HG03039 (cell line): ENCODE results near the gene AFDN.

ENCODE experiments used
- ATAC-seq: cut with Tn5 transposase; IDR thresholded peaks from one replicate; pipeline ENCODE4 v1.9.1; 2021; ENCODE audit warnings: mild to moderate bottlenecking, moderate library complexity; ENCODE audit not compliant: unreplicated experiment

AFDN gene

DNA sequence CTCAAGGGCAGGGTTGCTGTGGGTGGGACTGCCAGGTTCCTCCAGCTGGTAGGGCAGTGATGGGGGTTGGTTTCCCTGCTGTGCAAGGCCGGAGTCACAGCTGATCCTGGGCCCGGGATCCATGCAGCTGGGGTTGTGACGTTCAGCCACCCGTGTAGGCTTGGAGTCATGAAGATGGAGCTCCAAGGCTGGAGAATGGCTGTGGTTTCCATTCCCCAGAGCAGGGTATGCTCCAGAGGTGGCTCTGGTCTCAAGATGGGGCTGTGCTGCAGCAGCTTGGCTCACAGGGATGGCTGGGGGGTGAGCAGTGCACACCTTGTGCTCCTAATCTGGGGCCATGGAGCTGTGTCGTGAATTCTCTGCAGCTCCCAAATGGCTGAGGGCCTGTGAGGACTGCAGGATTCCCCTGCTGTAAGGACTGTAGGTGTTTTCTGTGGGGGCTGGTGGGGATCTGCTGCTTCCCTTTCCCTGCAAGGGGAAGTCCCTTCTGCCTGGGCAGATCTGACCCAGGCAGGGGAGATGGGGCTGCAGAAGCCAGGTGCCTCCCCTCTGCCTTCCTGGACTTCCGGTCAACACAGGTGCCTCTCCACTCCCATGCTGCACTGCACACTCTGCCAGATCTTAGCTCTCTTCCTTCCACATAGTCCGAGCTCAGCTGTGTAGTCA, 186.7 kb downstream of the AFDN start:
- no peak for ATAC-seq

DNA sequence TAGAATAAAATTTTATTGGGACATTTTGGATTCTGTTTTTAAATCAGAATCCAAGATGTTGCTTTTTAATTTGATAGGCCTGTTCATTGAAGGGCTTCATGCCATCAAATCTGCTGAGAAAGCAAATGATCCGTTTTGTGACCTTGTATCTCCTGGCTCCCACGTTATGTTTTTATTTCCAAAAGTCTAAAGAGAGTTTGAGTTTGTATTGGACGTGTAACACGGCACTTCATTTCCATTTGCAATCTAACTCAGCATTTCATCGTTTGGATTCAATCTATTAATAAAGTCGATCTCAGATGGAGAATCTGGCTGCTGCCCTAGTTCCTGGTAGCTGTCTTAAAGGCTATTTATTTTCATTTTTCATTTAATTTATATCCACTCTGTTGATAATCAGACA, 187.7 kb downstream of the AFDN start:
- no peak for ATAC-seq

DNA sequence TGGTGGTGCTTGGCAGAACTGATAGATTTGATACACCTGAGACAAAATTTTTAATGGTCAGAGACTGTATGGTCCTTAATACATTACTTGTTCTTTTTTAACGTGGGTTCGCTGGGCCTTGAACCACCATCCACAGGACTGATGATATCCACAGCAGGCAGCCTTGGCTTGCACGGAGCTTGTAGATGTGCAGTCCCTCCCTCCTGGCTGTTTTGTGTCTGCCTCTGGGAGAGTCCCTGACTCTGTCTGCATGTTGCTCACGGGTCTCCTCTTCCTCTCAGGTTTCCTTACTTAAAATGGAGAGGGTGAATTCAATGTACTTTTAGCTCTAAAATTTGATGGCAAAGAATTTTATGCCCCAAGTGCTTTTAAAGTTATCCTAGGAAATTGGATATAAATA, 188.3 kb downstream of the AFDN start:
- ATAC-seq = no peak

DNA sequence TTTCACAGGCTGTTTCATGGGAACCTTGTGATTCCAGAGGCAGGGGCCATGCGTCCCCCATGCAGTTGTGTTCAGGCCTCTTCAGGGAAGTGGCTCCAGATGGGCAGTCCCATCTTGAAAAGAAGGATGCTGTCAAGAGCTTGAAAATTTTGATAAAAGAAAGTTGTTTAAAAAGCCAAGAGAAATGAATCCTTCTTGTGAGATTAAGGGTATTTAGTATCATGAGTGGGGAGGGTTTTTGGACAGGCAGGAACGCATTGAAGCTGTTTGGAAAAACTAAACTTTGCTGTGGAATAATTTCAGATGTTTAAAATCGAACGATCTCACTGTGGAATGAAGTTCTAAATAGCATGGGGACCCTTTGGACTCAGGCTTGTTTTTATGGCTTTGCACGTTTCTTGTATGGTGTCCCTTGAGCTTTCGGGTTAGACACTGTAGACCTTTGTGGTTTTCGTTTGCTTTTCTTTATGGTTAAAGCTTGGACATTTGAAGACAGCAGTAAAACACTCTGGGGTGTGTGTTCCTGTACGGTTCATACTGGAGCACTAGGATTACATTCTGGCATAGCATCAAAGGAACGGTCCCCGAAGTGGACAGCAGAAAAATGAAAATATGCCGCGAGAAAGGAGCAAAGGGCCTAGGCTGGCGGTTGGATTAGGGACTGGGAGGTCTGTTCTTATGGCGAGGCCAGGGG, 188.9 kb downstream of the AFDN start:
- ATAC-seq = no peak

DNA sequence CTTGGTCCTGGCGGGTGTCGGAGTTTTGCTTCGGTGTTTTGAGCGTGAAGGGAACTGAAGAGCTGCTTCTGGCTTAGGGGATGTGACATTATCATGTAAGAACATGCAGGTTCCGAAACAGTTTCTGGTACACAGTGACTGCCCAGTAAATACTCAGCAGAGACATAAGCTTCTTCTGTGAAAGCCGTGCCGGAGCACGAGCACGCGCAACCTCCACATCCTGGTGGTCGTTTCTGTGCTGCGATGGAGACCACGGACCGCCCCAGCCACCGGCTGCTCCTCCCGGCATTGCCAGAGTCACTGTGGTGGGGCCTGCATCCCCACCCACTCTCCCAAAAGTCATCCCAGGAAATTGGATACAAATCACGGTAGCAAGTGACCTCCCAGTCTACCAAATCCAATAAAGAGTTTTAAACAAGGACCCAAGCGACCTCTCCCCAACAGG, 189.5 kb downstream of the AFDN start:
- ATAC-seq = no peak

DNA sequence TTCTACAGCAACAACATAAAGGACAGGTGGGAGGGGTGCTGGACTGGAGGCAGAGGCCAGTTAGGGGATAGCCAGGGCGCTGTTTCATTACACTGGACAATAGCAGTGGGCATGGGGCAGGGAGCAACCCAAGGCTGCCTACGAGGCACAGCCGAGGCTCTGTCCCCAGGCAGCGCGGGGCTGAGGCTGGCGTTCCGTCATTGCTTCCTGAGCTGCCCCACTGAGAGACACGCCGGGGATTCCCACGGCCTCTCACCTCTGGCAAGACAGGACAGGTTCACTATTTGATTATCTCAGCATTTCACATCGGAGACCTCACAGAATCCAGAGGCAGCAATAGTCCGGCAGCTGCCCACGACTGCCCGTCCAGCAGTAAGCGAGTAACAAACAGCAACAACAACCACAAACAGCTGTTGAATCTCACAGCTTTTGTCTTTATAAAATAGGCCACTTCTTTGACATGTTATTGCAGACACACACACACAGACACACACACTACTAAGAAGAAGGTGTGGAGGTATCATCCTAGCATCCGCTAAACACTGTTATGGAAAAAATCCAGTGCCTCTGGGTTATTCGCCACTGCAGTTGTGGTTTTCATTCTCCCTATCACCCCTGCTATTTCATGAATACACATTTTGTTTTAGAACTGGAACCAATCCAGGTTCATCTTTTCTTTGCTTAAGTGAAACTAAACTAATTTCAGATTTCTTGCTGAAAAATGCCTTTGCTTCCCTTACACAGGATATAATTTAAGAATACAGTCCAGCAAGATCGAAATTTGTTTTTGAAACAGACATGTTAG, 190.2 kb downstream of the AFDN start:
- no peak for ATAC-seq

DNA sequence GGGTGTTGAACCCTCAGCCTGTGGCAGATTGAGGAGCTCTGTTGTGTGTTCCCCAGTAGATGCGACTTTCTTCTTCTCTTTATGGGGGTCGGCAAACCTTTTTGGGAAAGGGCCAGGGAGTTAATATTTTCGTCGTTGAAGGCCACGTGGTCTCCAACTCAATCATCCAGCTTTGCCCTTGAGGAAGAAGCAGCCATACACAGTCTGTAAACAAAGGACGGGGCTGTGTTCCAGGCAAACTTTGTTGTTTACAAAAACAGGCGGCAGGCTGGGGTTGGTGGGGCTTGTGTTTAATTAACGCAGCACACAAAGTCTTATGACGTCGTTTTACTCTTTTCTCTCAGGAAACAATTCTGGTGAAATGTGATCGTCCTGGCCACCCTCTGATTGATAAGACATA, 190.9 kb downstream of the AFDN start:
- ATAC-seq = no peak

DNA sequence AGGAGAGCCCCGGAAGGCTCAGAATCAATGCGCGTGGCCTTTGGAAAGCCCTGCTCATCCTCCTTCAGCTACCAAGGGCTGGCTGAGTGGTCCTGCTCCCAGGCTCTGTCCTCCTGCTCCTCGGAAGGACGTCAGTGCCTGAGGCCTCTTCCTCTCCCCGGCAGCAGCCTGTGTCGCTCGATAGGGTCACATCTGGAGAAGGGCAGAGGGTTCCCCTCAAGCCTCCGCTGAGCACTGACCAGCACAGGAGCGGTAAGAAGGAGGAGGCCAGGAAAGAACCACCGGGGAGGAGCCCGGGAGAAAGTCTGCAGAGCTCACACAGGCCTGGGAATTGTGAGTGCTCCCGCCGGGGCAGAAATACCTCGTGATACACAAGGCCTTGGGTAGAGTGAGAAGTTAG, 192.0 kb downstream of the AFDN start:
- ATAC-seq = no peak

DNA sequence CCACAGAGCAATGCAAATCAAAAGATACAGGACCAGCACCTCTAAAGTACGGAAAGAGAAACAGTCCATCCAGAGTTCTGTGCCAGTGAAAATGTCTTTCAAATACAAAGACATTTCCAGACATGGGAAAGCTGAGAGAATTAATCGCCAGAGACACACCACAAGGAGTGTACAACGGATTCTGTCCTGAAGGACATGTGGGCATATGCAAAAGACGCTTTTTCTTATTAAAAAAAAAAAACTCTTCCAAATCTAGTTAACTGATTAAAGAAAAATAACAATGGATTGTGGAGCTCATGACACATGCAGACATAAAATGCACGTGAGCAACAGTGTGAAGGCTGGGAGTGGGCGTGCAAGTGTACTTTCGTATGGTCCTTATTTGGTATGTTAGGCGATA, 193.5 kb downstream of the AFDN start:
- no peak for ATAC-seq

DNA sequence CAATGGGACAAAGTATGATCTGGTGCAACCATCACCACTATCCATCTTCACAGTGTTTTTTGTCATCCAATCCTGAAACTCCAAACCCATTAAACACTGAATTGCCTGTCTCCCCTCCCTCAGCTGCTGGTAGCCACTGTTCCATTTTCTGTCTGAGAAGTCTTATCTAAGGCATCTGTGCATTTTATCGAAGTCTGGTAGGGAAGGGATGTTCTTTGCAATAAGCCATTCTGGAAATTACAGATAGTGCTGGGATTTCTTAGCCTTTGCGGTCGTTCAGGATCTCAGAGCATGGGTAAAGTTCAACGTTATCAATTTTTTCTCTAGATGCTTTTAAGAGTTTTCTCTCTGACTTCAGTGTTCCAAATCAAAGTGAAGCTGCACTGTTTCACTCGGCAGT, 194.9 kb downstream of the AFDN start:
- ATAC-seq = no peak
